GM04503 (cell line): ENCODE results near the gene HS6ST3.
"Not testable (repeated sequence)": the region's sequence is repeated elsewhere in the genome, so short reads cannot be mapped to it uniquely, and the experiment has no call there.

Experiments
- DNase-seq: peaks from one replicate; pipeline ENCODE4 v3.0.0-alpha.2; 2012; ENCODE audit warnings: low read depth

HS6ST3 gene

GRCh38 chr13:96091164-96092117 is 1.5 kb downstream of the HS6ST3 start:
- DNase-seq = no peak

- DNase-seq = no peak
Observed at GRCh38 chr13:96093296-96094006, 3.5 kb downstream of the HS6ST3 start.

DNA sequence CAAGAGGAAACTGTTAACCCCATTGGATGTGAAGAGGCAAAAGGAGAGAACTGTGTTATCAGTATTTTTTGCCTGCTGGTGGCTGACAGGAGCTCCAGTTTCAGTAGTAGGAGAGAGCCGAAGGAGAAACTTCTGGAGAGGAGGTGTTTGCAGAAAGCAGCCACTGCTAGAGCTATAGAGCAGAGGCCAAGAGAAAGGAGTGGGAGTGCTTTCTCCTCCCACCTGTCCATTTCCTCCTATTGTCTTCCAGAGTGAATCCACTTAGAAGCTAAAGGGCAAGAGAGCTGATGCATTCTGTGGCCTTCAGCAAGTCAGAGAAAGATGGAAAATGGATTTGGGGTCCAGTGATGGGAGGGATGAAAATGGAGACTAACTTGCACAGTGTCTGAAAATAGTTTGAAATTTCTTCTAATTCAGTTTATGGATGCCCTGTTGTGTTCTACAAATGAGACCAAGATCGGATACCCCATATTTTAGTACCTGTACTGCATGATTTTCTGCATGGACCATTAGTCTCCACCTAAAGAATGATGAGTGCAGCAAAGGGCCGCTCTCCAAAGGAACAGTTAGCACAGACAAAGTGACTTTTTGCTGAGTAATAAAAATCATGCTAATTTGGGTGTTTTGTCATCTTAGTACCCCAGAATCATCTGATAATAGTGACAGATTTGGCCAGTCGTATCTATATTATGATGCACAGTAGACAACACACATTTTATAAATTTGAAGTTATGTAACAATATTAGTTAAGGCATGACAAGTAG is 10.7 kb downstream of the HS6ST3 start:
- DNase-seq = no peak

- no peak for DNase-seq
Observed at GRCh38 chr13:96104516-96104915, 14.6 kb downstream of the HS6ST3 start.

GRCh38 chr13:96108072-96108471 is 18.2 kb downstream of the HS6ST3 start:
- not testable (repeated sequence) for DNase-seq

GRCh38 chr13:96109125-96109524 is 19.2 kb downstream of the HS6ST3 start:
- no peak for DNase-seq

DNA sequence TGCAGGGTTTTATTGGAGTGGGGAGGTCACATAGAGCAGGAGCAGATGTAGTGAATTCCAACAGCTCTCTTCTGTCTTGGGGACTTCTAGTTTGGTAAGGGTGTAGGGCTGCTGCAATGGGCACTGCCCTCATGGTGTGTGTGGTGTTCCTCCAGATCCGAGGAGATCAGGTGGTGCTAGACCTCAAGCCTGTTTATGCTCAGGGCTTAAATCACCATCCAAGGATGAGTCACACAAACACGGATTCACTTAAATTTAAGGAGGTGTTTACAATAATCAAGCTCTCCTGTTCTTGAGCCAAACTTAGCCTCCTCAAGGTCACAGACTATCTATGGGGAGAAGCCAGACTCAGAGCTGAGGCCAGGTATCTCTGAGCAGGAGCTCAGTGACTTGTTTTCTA is 23.0 kb downstream of the HS6ST3 start:
- no peak for DNase-seq

- DNase-seq = not testable (repeated sequence)
Observed at GRCh38 chr13:96115368-96115767, 25.5 kb downstream of the HS6ST3 start.

DNA sequence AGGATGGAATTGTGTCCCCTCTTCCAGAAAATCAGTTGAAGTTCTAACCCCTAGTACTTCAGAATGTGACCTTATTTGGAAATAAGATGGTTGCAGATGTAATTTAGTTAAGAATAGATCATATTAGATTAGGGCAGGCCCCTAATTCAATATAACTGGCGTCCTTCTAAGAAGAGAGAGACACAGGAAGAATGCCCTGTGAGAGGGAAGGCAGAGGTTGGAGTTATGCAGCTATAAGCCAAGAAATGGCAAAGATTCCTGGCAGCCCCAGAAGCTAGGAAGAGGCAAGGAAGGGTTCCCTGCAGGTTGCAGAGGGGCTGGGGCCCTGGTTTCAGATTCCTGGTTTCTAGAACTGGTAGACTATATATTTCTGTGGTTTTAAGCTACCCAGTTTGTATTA is 30.0 kb downstream of the HS6ST3 start:
- no peak for DNase-seq

DNA sequence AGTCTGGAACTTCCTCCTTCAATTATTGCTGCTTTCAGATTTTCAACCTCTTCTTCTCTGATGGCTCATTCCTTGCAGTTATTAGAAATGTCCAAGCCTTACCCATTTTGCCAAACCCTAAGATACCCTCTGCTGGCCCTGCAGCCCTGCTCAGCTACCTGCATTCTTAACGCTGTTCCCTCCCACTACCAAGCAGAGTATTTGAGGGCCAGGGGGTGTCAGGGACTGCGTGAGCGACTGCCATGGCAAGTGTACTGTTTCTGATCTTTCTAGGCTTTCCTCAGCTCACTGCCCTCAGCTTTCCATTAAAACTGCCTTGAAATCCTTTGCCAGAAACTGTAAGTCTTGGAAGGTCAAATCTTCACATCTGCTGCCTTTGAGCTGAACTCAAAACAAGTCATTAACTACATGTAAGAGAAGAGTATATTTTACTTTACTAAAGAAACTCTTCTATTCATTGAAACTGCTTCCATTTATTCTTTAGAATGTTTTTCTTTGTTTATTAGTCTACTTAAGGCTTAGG is 41.0 kb downstream of the HS6ST3 start:
- no peak for DNase-seq

DNA sequence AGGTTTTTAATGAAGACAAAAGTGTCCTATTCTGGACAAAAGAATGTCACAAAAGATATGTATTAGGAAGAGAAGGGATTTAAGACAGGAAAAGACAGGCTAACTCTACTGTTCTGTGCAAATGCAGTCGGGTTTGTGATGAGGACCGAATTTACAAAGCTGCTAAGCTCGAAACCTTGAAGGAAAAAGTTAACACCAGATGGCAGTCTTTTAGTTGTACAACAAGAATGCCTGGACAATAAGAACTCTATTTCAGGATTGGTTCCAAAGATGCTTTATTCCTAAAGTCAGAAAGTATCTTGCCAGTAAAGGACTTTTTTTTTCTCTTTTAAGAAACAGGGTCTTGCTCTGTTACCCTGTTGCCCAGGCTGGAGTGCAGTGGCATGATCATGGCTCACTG is 51.1 kb downstream of the HS6ST3 start:
- DNase-seq = no peak

- no peak for DNase-seq
Observed at GRCh38 chr13:96159725-96160124, 69.8 kb downstream of the HS6ST3 start.

DNA sequence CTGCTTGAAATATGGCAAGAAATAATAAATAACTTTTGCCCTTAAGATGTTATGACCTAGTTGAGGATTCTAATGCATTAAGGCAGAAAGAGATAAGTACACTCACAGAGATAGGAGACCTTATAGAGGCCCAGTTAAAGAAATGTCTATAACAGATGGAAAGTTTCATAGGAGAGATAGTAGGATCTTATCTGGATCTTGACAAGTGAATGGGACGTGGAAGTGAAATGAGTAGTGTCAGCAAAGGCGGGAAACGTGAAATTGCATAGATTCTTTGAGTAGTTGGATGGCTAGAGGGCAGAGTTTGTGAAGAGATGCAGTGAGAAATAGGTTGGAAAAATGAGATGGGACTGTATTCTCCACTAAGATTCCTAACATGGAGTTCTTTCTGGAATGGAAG is 71.2 kb downstream of the HS6ST3 start:
- no peak for DNase-seq

DNA sequence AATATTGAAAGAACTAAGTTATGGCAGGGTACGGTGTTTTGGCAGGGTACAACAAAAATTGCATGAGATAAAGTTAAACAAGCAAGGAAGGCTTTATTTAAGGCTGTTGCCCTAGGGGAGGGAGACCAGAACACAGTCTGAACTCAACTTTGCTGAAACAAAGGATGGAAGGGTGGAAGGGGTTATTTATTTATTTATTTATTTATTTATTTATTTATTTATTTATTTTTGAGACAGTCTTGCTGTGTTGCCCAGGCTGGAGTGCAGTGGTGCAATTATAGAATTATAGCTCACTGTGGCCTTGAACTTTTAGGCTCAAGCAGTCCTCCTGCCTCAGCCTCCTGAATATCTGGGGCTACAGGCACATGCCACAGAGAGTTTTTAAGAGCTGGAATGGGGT is 75.9 kb downstream of the HS6ST3 start:
- DNase-seq = no peak

GRCh38 chr13:96172066-96172465 is 82.2 kb downstream of the HS6ST3 start:
- DNase-seq = no peak

DNA sequence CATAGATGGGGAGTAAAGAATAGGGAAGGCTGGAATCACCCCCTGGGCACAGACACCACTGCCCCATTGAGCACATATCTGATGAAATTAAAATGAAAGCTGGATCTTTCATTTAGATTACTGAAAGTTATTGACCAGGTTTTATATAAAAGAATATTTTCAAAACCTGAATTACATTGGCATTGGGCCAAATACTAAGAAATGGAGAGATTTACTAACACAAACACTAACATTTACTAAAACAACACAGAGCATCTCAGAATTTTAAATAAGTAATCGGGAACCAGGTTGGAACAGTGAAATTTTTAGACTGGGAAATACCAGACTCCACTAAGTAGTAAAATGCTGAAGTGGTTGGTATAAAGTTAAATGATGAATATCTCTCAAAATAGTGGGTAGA is 88.9 kb downstream of the HS6ST3 start:
- DNase-seq = no peak

- no peak for DNase-seq
Observed at GRCh38 chr13:96179309-96179708, 89.4 kb downstream of the HS6ST3 start.

DNA sequence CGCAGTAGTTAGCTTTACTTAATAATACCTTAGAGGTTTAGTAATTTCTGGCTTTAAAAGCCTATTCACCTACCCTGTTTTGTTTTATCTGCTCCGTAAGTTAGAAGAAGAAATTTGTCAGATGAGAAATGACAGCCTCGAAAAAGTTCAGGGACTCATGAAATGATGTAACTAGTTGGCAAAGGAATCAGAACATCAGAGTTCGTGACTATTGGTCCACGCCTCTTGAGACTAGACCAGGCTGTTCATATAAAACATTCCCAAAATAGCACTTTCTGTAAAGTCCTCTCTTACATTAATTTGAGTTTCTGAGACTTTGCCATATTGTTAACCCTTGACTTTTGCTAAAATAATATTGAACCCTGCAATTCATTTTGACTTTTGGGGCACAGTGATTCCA is 92.0 kb downstream of the HS6ST3 start:
- no peak for DNase-seq

DNA sequence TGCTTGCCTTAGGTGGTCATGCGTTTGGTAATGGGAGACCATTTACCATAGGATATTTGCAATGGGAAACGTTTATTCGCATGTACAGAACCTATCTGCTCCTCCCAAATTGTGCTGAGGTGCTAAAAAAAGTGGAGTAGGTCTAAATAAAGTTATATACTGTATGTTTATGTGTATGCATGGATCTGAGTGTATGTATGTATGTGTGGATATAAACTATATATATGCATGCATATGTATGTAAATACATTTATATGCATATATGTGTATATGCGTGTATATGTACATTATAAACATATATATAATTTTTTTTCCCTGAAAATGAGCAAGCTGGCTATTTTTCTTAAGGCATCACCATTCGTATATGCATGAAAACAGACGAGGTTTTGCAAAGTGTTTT is 95.9 kb downstream of the HS6ST3 start:
- DNase-seq = no peak

- no peak for DNase-seq
Observed at GRCh38 chr13:96191367-96191766, 101.5 kb downstream of the HS6ST3 start.

GRCh38 chr13:96193728-96194310 is 103.9 kb downstream of the HS6ST3 start:
- no peak for DNase-seq

DNA sequence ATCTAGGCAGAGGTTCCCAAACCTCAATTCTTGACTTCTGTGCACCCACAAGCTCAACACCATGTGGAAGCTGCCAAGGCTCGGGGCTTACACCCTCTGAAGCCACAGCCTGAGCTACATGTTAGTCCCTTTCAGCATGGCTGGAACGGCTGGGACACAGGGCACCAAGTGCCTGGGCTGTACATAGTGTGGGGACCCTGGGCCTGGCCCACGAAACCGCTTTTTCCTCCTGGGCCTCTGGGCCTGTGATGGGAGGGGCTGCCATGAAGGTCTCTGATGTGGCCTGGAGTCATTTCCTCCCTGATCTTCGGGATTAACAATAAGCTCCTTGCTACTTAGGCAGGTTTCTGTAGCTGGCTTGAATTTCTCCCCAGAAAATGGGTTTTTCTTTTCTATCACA is 108.1 kb downstream of the HS6ST3 start:
- DNase-seq = no peak
